BLaER1 treated with 17β-estradiol and CSF1 and Interleukin-3, amounts not matched to agents 10 nM and 100 nM (cell line): ENCODE data around the gene OR4N2.
"Not testable (repeated sequence)": the region's sequence is repeated elsewhere in the genome, so short reads cannot be mapped to it uniquely, and the experiment has no call there.

Experiments
- H3K27ac ChIP-seq, 11 experiments: shearing (Covaris generic); formaldehyde crosslinking; 2 replicates each; pipeline ENCODE4 v1.8.1; 2022
- H3K27me3 ChIP-seq, 11 experiments: shearing (Covaris generic); formaldehyde crosslinking; 2 replicates each; pipeline ENCODE4 v1.8.1; 2022
- H3K36me3 ChIP-seq, 11 experiments: shearing (Covaris generic); formaldehyde crosslinking; 2 replicates each; pipeline ENCODE4 v1.8.1; 2022
- H3K4me1 ChIP-seq, 10 experiments: shearing (Covaris generic); formaldehyde crosslinking; 2 replicates each; pipeline ENCODE4 v1.8.1; 2022
- H3K4me2 ChIP-seq, 11 experiments: shearing (Covaris generic); formaldehyde crosslinking; 2 replicates each; pipeline ENCODE4 v1.8.1; 2022
- H3K4me3 ChIP-seq, 10 experiments: shearing (Covaris generic); formaldehyde crosslinking; 2 replicates each; pipeline ENCODE4 v1.8.1; 2022
- H3K9ac ChIP-seq, 11 experiments: shearing (Covaris generic); formaldehyde crosslinking; 2 replicates each; pipeline ENCODE4 v1.8.1; 2022
- H3K9me3 ChIP-seq, 11 experiments: shearing (Covaris generic); formaldehyde crosslinking; replicated peaks in 1 of 11; 2 replicates each; pipeline ENCODE4 v1.8.1; 2022
- H4K20me1 ChIP-seq, 11 experiments: shearing (Covaris generic); formaldehyde crosslinking; 2 replicates each; pipeline ENCODE4 v1.8.1; 2022
- Cebpa-rat ChIP-seq, 11 experiments: shearing (Covaris generic); IDR thresholded peaks; 2 replicates each; pipeline ENCODE4 v1.8.1; 2022

OR4N2 gene

DNA sequence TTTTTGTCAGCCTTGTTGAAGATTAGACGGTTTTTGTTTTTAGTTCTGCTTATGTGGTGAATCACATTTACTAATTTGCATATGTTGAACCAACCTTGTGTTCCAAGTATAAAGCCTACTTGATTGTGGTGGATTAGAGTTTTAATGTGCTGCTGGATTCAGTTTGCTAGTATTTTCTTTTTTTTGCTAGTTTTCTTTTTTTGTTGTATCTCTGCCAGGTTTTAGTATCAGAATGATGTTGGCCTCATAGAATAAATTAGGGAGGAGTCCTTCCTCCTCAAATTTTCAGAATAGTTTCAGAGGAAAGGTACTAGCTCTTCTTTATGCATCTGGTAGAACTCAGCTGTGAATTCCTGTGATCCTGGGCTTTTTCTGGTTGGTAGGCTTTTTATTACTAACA lies at the start of gene OR4N2:
Gene OR4N2 (plus strand): TSS at position 301 of the 400 bp plus-strand sequence. CDS start 23,679 bp downstream, outside the sequence.
- not testable (repeated sequence) for H3K9me3 ChIP-seq, H3K9ac ChIP-seq, H4K20me1 ChIP-seq, H3K4me2 ChIP-seq, H3K27ac ChIP-seq, H3K4me3 ChIP-seq, H3K36me3 ChIP-seq, H3K27me3 ChIP-seq, H3K4me1 ChIP-seq

DNA sequence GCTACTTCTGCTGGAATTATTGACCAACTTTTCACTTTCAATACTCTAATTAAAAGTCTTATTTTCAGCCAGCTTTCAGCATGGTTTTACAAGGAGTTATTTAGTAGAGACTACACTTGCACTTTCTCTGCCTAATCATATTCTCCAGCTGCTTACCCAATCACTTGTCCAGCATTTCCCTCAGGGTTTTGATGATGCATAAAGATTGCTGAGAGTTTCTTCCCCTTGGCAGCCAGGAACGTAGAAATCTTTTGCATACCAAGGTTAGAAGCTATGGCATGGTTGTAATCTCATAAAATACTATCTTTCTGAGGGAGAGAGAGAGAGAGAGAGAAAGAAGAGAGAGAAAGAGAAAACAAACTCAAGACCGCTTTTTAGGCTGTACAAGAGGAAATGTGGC lies 49.4 kb upstream of the OR4N2 start:
- Histone ChIP-seq H3K4me3 (no peak overlapping the region), H3K9me3 (no peaks in the 10 kb centered on the region), H3K27ac (no peak overlapping the region), H4K20me1 (no peaks in the 10 kb centered on the region), H3K4me1 (0 out of 20 replicates have a peak, but pooled peaks cover 0 to 5% (median 0%) of the 10 kb centered on the region in 10 experiments), H3K9ac (no peak overlapping the region), H3K36me3 (no peaks in the 10 kb centered on the region), H3K4me2 (no peak overlapping the region), H3K27me3 (no peaks in the 10 kb centered on the region)
- no peak for TF ChIP-seq Cebpa-rat (IDR thresholded peaks at IDR 0.05)

DNA sequence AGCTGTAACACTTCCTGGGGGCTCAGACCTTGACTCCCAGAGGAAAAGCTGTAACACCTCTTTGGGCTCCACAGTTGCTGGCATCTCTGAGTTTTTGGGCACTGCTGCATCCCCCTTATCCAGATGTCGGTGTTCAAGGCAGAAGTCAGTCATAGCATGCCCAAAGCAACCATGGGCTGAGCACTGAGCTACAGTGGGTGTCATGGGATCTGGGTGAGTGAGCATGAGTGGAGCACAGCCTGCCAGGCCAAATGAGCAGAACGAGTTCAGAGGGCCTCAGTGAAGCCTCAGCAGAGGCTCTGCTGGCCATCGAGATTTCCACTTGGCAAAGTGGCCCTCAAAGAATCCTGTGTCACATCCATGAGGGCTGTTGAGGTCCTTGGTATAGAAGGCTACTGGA lies 32.1 kb upstream of the OR4N2 start:
- peaks cover 0 to 20% (median 14%) of the 10 kb centered on the region in 10 experiments; a peak in 12 of 20 replicates for H3K4me1 ChIP-seq
- peak overlapping the region in 9 of 11 experiments; percentile 68 to 96 (median 91); a peak in 17 of 22 replicates for H3K27ac ChIP-seq
- not testable (repeated sequence) for H4K20me1 ChIP-seq, H3K36me3 ChIP-seq, H3K27me3 ChIP-seq
- peak overlapping the region in 7 of 11 experiments; percentile 58 to 84 (median 81); a peak in 10 of 22 replicates for H3K9ac ChIP-seq
- H3K4me2 ChIP-seq: peak overlapping the region in 7 of 11 experiments; percentile 17 to 80 (median 64); a peak in 11 of 22 replicates
- peaks cover 9 to 15% (median 14%) of the 10 kb centered on the region in 11 experiments for H3K9me3 ChIP-seq
- peak overlapping the region in 1 of 10 experiments; percentile 18; a peak in 1 of 20 replicates for H3K4me3 ChIP-seq

- Histone ChIP-seq H3K9ac (peak overlapping the region in 8 of 11 experiments; percentile 5 to 84 (median 79); a peak in 14 of 22 replicates), H3K36me3 (peaks cover 0 to 6% (median 0%) of the 10 kb centered on the region in 11 experiments; a peak in 2 of 22 replicates), H3K27me3 (no peaks in the 10 kb centered on the region), H3K4me1 (peaks cover 0 to 20% (median 14%) of the 10 kb centered on the region in 10 experiments; a peak in 12 of 20 replicates), H4K20me1 (no peaks in the 10 kb centered on the region), H3K27ac (peak overlapping the region in 10 of 11 experiments; percentile 8 to 96 (median 86); a peak in 19 of 22 replicates), H3K4me3 (peak overlapping the region in 4 of 10 experiments; percentile 5 to 37 (median 24); a peak in 5 of 20 replicates), H3K9me3 (peaks cover 9 to 15% (median 14%) of the 10 kb centered on the region in 11 experiments), H3K4me2 (peak overlapping the region in 7 of 11 experiments; percentile 20 to 80 (median 64); a peak in 14 of 22 replicates)
- peak in 2 of 11 experiments; percentile 25 to 36; a peak in 1 of 22 replicates for TF ChIP-seq Cebpa-rat (IDR thresholded peaks at IDR 0.05)
Observed at GRCh38 chr14:19771895-19772430, 31.6 kb upstream of the OR4N2 start.

DNA sequence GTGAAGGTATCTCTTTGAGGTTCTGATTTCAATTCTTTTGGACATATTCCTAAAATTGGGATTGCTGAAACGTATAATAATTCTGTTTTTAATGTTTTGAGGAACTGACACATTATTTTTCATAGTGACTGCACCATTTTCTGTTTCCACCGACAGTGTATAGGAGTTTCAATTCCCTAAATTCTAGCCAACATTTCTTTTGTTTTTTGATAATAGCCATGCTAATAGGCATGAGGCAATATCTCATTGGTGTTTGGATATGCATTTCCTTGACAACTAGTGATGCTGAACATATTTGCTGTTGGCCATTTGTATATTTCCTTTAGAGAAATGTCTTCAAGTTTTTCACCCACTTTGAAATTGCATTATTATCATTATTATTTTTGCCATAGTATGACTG lies 31.1 kb upstream of the OR4N2 start:
- Histone ChIP-seq H3K4me2 (peak overlapping the region in 7 of 11 experiments; percentile 20 to 80 (median 64); a peak in 13 of 22 replicates), H3K4me1 (peaks cover 0 to 20% (median 14%) of the 10 kb centered on the region in 10 experiments; a peak in 12 of 20 replicates), H3K9ac (peak overlapping the region in 8 of 11 experiments; percentile 5 to 84 (median 79); a peak in 14 of 22 replicates), H3K4me3 (peak overlapping the region in 4 of 10 experiments; percentile 5 to 37 (median 24); a peak in 5 of 20 replicates), H3K9me3 (peaks cover 9 to 15% (median 14%) of the 10 kb centered on the region in 11 experiments), H3K27ac (peak overlapping the region in 10 of 11 experiments; percentile 8 to 96 (median 86); a peak in 19 of 22 replicates)
- H3K36me3 ChIP-seq, H3K27me3 ChIP-seq, H4K20me1 ChIP-seq: not testable (repeated sequence)
- peak in 1 of 11 experiments; percentile 41; a peak in 1 of 22 replicates for TF ChIP-seq Cebpa-rat (IDR thresholded peaks at IDR 0.05)

DNA sequence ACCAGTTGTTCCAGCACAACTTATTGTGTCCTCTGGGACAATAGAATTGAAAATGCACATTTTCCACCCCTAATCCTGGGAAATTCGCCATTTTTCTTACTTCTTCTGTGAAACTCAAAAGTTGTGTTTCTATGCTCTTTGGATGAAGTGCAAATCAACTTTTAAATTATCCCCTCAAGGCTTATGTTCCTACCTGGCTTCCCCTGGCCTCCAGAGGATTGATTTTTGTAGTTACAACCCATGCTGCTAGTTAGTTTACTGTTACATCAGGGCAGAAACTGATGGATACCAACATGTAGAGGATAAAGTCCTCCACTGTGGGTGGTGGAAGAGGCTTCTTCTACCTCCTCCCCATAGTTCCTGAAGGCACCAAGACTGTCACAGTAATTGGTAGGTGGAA lies 30.4 kb upstream of the OR4N2 start, which contains the start of gene OR4M1:
Gene OR4M1 (plus strand): TSS at position 301 of the 400 bp plus-strand sequence. CDS start 6,819 bp downstream, outside the sequence.
- Histone ChIP-seq H3K9me3 (peaks cover 9 to 15% (median 14%) of the 10 kb centered on the region in 11 experiments), H3K9ac (peak within 1 kb of the TSS in 8 of 11 experiments; percentile 5 to 84 (median 79); a peak in 14 of 22 replicates), H3K27ac (peak within 1 kb of the TSS in 10 of 11 experiments; percentile 8 to 96 (median 86); a peak in 19 of 22 replicates), H3K4me3 (peak within 1 kb of the TSS in 4 of 10 experiments; percentile 5 to 37 (median 24); a peak in 4 of 20 replicates), H3K4me1 (peaks cover 0 to 20% (median 14%) of the 10 kb centered on the region in 10 experiments; a peak in 12 of 20 replicates), H3K4me2 (peak within 1 kb of the TSS in 7 of 11 experiments; percentile 20 to 80 (median 64); a peak in 13 of 22 replicates)
- H4K20me1 ChIP-seq, H3K36me3 ChIP-seq, H3K27me3 ChIP-seq: not testable (repeated sequence)

DNA sequence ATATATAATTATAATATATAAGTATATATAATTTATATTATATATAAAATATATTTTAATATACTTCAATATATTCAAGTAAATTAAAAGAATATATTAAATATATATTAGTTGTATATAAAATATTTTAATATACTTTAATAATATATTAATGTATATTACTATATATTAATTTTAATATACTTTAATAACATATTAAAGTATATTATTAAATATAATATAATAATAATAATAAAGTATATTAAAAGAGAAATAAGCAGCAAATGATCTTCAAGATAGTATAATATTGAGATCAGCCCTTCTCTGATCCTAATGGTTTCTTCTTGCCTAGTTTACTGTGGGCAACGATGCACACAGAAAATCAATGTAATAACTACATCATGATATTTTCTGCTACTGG lies 28.0 kb upstream of the OR4N2 start:
- H3K27ac ChIP-seq: no peak overlapping the region
- peaks cover 0 to 6% (median 0%) of the 10 kb centered on the region in 11 experiments; a peak in 2 of 22 replicates for H3K36me3 ChIP-seq
- peaks cover 7 to 15% (median 13%) of the 10 kb centered on the region in 11 experiments for H3K9me3 ChIP-seq

DNA sequence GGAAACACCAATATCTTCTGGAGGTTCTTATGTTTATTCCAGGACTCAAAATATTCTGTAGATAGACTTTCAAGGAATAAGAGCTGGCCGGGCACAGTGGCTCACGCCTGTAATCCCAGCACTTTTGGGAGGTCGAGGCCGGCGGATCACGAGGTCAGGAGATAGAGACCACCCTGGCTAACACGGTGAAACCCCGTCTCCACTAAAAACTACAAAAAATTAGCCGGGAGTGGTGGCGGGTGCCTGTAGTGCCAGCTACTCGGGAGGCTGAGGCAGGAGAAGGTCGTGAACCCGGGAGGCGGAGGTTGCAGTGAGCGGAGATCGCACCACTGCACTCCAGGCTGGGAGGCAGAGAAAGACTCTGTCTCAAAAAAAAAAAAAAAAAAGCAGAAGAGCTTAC lies 17.7 kb upstream of the OR4N2 start:
- not testable (repeated sequence) for H3K4me3 ChIP-seq, H3K27ac ChIP-seq, H3K4me2 ChIP-seq, H3K4me1 ChIP-seq, H3K27me3 ChIP-seq, H4K20me1 ChIP-seq, H3K9me3 ChIP-seq, H3K36me3 ChIP-seq, H3K9ac ChIP-seq

More for the DNA sequence above, 28.0 kb upstream of the OR4N2 start:
- H4K20me1 ChIP-seq: no peaks in the 10 kb centered on the region
- H3K9ac ChIP-seq: no peak overlapping the region
- H3K4me3 ChIP-seq: no peak overlapping the region
- peaks cover 0 to 20% (median 14%) of the 10 kb centered on the region in 10 experiments; a peak in 12 of 20 replicates for H3K4me1 ChIP-seq
- H3K4me2 ChIP-seq: no peak overlapping the region
- TF ChIP-seq Cebpa-rat (IDR thresholded peaks at IDR 0.05): no peak
- no peaks in the 10 kb centered on the region for H3K27me3 ChIP-seq

DNA sequence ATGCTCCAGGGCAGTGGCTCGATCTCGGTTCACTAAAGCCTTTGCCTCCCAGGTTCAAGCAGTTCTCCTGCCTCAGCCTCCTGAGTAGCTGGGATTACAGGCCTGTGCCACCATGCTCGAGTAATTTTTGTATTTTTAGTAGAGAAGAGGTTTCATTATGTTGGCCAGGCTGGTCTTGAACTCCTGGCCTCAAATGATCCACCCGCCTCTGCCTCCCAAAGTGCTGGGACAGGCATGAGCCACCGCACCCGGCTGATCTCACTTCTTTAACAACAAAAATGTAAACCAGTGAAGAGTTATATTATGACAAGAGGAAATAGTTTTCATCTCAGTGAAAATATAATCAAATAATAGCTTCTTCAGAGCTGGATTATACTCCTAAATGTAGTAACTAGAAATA lies 16.3 kb upstream of the OR4N2 start:
- not testable (repeated sequence) for H3K4me1 ChIP-seq, H3K4me3 ChIP-seq, H3K27me3 ChIP-seq, H3K4me2 ChIP-seq, H3K36me3 ChIP-seq, H3K27ac ChIP-seq, H4K20me1 ChIP-seq, H3K9ac ChIP-seq, H3K9me3 ChIP-seq

DNA sequence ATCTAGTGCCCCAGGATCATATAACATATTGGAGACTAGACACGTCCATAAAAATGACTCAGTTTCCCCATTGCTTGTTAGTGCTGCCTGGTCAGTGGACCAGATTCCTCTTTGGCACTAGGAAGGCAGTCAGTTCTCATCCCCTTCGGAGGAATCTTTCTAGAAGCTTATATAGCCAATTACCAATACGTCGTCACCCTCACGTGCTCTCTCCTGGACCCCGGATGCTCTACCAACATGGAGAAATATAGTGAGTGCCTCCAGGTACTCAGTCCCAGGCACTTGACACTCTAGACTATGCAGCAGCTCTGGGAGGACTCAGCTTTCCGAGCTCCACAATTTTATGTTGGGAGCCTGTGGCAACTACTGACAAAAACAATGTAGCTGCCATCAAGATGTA lies 15.4 kb upstream of the OR4N2 start:
- H4K20me1 ChIP-seq, H3K36me3 ChIP-seq, H3K27ac ChIP-seq, H3K4me3 ChIP-seq, H3K9me3 ChIP-seq, H3K4me1 ChIP-seq, H3K9ac ChIP-seq, H3K27me3 ChIP-seq, H3K4me2 ChIP-seq: not testable (repeated sequence)

- H3K4me1 ChIP-seq, H3K36me3 ChIP-seq, H3K27ac ChIP-seq, H4K20me1 ChIP-seq, H3K27me3 ChIP-seq, H3K9me3 ChIP-seq, H3K9ac ChIP-seq, H3K4me3 ChIP-seq, H3K4me2 ChIP-seq: not testable (repeated sequence)
Observed at GRCh38 chr14:19796520-19797108, 7.0 kb upstream of the OR4N2 start.
